MV-4-11 (cell line): ENCODE measurements around the gene STAT5A.
A peak's percentile ranks its signal among the peaks of the same experiment; 100 is the strongest.

ENCODE experiments used
- DNase-seq: peaks from one replicate; lab custom pipeline; 2025; lab: John Stamatoyannopoulos, UW

The STAT5A gene

DNA sequence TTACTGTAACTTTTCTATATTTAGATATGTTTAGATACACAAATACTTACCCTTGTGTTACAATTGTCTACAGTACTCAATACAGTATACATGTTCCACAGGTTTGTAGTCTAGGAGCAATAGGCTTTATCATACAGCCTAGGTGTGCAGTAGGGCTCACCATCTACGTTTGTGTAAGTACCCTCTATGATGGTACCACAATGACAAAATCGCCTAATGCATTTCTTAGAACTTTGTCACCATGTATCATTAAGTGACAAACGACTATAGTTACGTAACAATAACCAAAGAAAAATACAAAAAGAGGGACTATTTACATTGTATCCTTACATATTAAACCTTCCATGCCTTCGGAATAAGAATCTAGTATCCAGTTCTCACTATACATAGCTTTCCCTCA lies 20.1 kb upstream of the STAT5A start:
- no peak for DNase-seq

DNA sequence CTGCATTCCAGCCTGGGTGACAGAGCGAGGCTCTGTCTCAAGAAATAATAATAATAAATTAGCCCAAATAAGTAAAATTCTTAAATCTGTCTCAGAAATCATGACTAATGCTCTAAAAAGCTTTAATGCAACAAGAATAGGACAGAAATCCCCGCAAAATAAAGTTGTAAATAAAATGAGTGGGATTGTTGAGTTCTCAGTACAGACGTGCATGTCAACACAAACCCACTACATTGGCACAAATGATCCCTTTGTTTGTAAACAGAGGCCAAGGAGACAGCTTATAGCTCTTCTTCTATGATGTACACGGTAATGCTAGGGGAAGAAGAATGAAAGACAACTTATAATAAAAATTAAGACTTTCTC lies 18.1 kb upstream of the STAT5A start:
- DNase-seq, result no peak

DNA sequence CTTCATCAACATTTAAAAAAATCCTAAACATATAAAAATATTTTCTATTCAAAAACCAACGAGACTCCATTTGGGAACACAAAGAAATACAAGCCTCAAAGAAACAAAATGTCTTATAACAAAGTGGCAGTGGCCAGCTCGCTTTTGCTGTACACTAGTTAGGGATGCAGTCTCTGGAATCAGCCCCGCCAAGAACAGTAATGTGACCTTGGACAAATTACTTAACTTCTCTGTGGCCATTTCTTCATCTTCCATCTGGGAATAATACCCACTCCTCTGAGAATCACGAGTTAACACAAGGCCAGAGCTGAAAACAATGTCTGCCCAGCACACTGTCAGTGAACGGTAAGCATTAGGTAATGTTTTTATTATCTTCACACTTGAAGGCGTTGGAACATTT lies 17.7 kb upstream of the STAT5A start:
- no peak for DNase-seq

DNA sequence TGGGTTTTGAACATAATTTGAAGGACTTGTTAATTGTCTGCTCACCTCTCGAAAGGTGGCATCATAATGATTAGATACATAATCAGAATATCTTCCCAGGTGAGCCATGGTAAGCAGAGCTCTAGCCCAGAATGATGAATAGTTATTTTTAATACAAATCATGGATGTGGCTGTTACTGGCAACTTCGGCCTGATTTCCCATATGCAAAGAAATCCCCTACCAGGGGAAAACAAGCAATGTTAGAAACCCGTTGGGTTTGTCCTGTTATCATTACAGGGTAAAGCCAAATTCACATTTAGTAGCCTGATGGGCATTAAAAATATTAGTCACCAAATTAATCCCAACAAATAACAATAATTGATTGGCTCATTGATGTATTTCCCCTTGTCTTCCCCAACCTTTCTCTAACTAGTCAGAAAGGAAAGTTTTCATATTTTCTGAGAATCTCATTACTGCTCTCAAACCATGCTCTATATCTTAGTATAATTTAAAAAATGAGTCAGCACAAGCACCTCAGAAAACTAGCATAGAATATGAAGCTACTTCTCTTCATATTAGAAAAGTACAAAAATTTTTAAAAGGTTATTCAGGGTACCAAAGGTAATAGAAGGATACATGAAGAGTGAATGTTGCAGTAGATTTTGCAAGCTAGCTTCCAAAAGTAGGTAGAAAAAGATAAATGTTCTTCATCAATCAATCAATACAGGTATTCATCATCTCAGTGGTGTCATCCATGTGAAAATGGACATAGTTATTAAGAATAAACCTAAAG lies 17.1 kb upstream of the STAT5A start:
- DNase-seq, result no peak

DNA sequence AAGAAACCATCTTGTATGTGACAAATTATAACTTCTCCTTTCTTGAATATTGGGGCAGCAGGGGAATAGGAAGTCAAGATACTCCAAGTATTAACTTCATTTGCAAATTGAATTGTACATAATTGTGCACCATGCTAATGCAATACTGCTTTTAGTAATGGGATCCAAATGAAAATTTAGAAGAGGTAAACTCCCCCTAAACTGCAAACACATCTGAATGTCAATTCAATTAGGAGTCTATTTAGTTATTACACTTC lies 16.6 kb upstream of the STAT5A start:
- DNase-seq, result no peak

DNA sequence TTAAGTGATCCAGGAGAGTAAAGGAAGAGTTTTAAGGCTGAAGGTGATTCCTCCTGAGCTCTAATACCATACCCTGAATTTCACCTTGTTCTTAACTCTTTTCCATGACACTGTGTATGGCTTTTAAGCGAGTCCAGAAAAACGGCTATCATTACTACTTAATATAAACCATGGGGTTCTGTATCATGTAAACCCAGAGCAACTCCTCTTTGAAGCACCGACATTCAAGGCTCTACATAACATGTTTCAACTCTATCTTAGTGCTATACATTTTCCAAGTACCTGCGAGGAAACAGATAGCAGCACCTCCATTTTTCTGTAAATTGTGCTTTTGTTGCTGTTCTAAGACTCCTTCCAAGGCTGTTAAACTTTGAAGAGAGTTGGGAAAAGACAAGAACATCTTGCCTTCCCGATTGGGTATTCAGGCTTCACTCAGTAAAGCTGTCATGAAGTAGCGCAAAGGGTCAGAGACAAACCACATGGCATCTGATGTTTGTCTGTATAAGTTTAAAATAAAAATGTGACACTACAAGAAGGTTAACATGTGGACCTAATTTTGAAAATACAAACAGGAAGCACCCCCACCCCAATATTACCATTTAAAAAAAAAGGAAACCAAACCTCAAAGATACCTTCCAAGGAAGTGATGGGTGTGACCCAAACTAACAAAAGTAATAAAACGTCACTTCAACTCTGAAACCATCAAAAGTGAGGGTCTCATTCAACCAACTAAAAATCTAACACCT lies 16.0 kb upstream of the STAT5A start:
- DNase-seq, result no peak

DNA sequence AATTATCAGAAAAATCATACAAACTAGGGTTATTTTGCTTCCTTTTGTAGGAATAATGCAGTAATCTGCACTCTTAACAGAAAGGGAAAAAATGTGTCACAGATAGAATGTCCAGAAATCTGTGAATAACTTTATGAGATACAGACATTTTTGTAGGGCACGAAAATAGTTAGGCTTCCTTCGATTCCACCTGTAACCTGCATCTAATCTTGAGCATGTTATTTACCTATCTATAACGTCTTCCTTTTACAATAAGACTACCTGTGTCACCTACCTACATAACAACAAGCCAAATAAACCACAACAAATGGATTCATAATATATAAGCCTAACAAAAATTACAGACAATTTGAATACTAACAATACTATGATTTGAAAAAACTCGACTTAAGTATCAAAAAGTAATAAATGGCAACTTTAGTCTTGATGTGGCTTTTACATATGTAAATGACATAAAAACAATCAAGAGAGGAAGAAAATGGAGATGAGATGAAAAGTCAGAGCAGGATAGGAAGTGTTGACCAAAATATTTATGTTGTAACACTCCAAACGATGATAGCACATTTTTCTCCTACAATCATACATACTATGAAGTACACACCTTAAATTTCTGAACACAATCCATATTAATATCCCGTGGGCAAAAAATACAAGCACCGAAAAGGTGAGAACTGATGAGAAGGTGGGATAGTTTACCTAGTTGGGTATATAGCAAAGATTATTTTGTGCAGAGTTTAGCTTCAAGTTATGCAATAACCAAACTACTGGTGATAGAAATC lies 14.6 kb upstream of the STAT5A start:
- DNase-seq, result no peak

DNA sequence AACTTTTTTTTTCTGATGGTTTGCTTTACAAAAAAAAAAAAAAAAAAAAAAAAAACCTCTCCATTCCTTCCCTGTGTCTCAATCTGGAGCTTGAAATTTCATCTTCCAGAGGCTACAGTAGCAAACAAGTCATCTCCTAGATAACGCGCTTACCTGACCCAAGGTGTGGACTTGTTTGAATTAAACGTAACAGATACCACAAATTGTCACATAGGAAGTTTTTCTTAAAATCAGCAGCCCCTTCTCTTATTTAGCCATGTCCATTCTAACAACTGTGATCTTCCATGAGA lies 14.1 kb upstream of the STAT5A start:
- DNase-seq, result no peak

DNA sequence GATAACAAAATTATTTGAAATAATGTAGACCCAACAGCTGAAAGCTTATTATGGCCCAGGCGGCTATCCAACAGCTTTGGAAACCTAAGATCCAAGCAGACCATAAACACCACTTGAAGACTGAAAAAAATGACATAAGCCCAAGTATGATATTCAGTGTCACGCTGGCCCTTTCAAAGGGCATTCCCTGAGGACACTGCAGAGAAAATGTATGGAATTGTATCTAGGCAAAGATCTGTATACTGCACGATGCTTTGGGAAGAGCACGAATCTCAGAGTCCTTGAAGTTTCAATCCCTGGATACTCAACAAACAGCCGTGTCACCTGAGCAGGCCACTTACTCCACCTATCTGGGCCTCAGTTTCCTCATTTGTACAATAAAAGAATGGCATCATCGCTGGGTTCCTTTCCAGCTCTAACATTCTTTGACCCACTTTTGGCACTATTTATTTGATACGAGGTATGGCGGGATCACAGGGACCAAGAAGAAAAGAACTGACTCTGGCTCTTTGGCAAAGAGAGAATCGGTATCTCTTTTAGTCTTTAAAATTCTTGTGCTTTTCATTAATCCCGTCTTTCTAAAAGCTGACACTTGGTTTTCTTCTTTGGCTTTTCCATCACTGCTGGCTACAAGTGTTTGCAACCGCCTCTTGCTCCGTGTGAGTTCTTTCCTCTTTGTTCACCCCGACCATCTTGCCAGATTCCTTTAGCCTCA lies 13.3 kb upstream of the STAT5A start:
- no peak for DNase-seq

DNA sequence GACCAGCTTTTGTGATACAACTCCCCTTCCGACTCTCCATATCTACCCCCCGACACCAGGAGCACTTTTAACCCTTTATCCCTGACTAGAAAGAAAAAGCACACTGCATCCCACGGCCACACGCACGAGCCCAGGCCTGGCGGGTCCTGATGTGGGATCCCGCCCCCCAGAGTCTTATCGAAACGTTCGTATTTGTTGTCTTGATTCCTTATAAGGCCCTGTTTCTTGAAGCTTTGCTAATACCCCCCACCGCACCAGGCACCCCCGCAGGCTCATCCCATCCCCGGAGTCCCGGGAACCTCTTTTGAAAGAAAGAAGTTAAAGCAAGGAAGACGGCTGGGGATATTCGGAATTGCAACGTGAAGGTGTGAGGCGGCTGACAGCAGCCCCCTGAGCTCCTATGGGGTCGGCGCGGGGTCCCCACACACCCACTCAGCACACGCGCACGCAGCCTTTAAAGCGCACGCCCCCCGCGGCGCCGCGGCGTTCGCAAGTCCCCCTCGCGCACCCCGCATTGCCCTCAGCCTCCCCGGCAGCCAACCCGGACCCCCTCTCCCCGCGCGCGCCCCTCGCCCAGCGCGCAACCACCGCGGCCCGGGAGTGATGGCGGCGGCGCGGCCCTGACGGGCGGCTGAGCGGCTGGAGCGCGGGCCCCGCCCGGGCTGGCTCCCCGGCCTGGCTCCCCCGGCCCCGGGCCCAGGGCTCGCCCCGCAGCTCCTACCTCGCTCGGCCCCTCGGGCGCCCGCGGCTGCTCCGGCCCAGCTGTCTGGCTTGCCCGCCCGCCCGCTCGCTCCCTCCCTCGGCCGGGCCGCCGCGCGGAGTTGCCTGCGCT lies 12.6 kb upstream of the STAT5A start:
- DNase-seq, result no peak

DNA sequence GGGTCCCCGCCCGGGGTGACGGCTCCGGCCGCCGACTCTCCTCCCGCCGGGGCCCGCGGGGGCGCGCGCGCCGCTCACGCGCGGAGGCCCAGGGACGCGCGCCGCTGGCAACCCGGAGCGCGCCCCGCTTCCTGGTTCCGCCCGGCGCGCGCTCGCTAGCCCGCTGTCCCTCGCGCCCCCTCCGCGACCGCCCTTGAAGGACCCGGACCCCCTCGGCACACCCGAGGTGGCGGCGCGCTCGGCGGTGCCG lies 12.0 kb upstream of the STAT5A start, which contains the start of gene STAT5B:
TSS of gene STAT5B (minus strand) at position 33 of the 250 bp plus-strand sequence. CDS start 44,264 bp downstream, outside the sequence.
- DNase-seq, result peak; percentile 41

DNA sequence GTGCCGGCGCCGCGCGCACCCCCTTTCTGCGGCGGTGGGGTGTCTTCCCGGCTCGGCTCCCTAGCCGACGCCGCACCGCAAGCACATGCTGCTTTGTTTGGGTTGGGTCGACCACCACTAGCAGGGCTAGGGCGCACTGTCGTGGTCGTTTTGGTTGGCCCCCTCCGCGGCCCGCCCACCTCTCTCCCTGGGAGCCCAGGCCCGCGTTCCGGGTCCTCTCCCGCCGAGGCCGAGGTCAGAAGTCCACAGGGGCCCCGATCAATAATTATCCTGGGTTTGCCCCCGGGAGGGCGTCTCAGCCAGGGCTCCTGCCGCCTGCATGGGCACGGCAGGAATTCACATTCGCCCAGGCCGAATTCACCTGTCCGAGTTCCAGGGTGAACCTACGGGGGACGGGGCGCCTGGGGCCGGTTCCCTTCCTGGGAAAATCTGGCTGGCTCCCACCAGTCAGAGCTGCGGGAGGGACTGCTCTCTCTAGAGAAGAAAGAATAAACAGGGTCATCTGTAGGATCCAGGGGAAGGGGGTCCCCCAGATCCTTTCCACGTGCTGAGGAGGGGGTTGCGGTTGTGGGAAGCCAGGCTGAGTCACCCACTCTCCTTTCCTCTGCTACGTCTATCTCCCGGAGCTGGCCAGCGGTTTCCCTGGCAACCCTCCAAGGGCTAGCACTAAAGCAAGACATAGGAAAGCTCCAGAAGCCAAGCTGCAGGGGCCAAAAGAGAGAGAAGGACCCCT lies 11.5 kb upstream of the STAT5A start:
- peak; percentile 61 for DNase-seq

DNA sequence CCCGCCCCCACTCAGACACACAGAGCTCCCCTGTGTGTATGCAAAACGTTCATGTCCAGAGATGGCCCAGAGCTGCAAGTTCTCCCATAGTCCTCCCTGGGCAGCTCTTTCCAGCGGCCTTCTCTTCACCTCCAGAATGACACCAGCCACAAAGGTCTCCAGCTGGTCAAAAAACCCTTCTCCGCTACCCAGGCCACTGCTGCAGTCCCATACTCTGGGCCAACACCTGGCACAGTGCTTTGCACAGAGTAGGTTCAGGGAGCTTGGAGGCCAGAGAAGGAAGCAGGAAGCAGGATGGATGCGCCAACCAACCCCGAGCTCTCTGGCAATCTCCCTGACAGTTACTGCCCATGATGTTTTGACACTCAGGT lies 11.0 kb upstream of the STAT5A start:
- DNase-seq, result no peak

DNA sequence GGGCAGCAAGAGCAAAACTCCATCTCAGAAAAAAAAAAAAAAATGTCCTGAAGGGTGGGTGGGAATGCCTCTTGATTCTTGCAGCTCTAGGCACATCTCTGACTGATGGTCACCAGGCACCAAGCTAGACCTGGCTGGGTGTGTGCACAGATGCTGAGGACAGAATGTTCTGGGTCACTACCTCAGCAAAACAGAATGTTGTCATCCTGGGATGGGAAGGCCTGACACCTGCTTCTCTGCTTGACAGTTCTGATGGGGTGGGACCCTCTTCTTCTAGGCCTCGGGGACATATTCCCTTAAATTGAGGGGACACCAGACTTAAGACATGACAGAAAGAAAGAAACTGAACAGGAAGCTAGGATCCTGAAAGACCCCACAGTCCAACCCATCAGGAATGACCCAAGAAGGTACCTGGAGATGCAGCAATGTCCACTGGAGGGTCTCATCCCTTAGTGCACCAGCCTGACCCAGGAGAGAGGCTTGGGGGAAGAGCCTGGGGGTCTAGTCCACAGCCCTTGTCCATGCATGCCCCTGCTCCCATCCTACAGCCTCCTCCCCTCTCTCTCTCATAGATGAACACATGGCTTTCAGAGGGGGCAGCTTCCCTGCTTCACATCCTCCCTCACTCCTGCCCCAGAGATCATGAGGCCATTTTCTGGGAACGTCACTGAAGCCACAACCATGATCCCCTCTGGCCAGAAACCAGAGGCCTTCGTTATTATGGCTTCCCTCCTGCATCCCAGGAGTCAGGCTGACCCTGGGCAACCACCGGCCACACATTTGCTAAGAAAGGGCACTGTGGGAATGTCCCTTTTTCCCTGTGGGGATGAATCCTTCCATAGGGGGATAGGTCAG lies 8.3 kb upstream of the STAT5A start:
- DNase-seq, result no peak

DNA sequence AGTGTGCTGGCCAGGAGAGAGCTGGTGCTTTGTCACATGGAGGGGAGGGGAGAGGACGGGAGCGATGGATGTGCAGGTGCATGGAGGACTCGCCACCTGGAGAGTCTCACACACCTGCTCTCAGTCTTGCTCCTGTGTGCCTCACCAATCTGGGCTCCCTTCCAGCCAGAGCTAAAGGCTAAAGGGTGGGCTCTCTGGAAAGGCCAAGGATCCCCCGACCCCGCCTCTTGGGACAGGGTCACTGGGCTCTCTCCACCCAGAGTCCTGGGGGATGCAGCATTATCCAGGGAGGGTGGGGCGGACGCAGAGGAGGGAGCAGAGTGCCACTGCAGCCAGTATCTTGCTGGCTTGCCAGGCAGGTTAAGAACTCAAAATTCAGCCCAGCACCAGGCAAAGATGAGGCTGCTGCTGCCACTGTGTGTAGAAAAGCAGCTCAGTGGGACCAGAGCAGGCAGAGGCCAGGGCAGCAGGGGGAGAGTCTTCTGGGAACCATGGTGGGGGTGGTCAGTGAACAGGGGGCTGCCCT lies 6.7 kb upstream of the STAT5A start:
- no peak for DNase-seq

DNA sequence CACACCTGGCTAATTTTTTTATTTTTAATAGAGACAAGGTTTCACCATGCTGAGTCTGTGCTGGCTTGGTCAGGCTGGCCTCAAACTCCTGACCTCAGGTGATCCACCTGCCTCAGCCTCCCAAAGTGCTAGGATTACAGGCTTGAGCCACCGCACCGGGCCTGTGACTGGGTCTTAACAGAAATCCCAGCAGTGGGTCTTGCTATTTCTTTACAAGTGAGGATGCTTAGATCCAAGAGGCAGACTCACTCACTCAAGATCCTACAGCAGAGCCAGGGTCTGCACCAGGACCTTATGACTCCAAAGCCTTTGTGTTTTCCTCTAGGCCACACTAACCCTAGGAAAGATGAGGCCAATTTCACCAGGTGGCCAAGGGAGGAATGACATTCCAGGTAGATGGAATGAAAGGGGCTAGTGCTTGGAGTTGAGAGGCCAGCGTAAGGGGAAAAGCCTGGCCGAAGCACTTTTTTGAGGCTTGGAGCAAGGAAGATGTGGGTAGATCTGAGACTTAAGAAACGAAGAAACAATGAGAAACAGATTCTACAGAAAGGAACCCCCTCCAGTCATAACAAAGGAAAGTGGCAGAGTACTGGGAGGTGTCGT lies 5.7 kb upstream of the STAT5A start:
- no peak for DNase-seq

DNA sequence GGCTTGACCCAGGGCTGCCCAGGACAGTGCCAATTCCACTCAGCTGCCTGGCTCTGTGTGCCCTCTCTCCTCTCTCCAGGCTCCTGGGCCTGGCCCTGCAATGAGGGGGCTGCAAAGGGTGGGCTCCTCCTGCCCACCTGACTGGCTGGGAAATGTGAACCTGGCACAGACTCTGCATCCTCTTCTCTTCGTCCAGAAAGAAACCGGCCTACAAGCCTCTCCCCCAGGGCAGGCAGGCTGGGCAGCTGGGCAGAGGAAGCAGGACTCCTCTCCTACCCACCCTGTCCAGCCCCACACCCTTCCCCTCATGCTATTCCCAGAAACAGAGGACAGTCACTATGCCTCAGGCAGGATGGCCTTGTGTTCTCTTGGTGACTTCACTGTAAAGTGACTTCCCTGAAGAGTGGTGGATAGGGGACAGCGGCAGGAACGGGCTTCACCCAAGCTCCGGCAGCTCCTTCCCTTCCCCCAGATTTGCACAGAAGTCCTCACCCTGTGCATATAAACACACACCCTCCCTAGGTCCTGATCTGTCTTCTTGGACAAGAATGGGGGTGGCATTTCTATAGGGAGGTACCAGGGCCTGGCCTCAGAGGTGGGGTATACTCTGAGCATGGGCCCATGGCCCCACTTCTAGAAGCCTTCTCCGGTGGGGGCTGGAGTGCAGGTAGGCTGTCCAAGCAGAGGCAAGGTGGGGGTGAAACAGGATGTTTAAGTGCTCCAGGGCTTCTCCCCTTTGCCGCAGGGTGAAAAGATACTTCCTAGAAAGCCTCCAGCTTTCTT lies 4.9 kb upstream of the STAT5A start:
- DNase-seq, result no peak

DNA sequence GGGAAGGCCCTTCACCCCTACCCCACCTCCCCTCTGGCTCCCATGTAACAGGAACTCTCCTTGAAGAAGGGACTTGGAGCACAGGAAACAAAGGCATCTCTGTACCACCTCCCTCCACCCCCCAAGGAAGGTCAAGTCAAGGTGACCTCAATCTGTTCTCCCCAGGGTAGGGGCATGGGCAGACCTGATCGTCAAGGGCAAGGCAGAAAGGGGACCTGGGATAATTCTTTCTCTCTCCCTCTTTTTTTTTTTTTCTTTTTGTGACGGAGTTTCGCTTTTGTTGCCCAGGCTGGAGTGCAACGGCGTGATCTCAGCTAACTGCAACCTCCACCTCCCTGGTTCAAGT lies 4.3 kb upstream of the STAT5A start:
- no peak for DNase-seq

DNA sequence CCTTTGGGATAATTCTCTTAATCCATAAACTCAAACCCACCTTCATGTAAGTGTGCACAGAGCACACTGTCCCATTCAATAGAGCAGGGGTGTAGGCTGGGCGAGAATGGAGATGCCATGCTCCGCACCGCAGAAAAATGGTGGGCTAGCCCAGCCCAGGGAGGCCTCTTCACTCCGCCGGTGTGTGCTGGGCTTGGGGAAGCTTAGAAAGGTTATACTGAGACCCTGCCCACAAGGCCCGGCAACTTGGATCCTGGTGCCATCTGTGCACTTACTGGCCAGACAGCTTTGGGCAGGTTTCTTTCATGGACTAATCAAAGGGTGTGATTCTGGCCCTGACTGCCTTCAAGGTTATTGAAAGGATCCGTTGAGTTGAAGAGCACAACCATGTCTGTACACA lies 3.7 kb upstream of the STAT5A start:
- DNase-seq, result no peak
